Fibroblast of villous mesenchyme (primary cell): ENCODE results near the gene BMP2. TPM values are rescaled to one million over a fixed set of nuclear protein-coding genes. Genes with fewer than 3 reads are reported as not detected.

Experiments
- DNase-seq: peaks from one replicate; pipeline ENCODE4 v3.0.0-alpha.2; 2010; ENCODE audit warnings: low read depth
- H3K4me3 ChIP-seq: 2 replicates; pipeline ENCODE4 v1.5.1; 2011; ENCODE audit warnings: low read depth, mild to moderate bottlenecking, low read length
- total RNA-seq: library from RNA; depleted of rRNA; stranded (reverse); fragments of >200 nt; gene quantifications from 2 replicates; pipeline ENCODE4 v1.2.3, GENCODE V29; 2012
- TF ChIP-seq, protein P1 (sequence below): IDR thresholded peaks from 2 replicates; pipeline ENCODE4 v1.5.1; 2012; ENCODE audit warnings: low read depth, mild to moderate bottlenecking, low read length; ENCODE audit not compliant: insufficient read depth

BMP2 gene
- total RNA-seq, 1 donor = 4.3 TPM

DNA sequence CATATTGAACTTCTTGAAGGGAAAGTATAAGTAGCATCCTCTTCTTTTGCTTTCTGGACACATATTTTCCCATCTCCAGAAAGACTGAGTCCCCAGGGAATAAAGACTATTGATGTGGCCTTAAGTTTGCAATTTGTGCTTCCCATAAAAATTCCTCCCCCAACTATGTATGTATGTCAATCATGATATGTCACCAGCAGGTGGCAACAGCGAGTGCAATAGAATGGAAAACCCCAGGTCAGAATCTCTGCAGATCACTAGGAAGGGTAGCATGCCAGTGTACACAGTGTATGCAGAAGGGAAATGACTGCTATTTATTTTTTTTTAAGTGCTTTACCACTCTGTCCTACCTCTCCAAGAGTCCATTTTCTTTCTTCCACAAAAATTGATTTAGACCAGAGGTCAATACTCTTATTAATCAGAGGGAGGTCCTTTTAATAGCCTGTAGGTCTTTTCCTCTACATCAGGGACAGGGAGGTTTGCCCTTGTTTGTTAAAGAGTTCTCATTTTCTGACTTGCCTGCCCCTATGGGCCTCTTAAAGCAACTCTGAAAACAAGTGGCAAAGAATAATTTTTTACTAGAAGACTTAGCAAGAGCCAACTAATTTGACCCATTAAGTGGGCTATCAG lies 61.4 kb downstream of the BMP2 start:
- TF ChIP-seq, protein P1, sequence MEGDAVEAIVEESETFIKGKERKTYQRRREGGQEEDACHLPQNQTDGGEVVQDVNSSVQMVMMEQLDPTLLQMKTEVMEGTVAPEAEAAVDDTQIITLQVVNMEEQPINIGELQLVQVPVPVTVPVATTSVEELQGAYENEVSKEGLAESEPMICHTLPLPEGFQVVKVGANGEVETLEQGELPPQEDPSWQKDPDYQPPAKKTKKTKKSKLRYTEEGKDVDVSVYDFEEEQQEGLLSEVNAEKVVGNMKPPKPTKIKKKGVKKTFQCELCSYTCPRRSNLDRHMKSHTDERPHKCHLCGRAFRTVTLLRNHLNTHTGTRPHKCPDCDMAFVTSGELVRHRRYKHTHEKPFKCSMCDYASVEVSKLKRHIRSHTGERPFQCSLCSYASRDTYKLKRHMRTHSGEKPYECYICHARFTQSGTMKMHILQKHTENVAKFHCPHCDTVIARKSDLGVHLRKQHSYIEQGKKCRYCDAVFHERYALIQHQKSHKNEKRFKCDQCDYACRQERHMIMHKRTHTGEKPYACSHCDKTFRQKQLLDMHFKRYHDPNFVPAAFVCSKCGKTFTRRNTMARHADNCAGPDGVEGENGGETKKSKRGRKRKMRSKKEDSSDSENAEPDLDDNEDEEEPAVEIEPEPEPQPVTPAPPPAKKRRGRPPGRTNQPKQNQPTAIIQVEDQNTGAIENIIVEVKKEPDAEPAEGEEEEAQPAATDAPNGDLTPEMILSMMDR = peak; percentile 74
- H3K4me3 ChIP-seq = no peak overlapping the region
- peak; percentile 59 for DNase-seq

DNA sequence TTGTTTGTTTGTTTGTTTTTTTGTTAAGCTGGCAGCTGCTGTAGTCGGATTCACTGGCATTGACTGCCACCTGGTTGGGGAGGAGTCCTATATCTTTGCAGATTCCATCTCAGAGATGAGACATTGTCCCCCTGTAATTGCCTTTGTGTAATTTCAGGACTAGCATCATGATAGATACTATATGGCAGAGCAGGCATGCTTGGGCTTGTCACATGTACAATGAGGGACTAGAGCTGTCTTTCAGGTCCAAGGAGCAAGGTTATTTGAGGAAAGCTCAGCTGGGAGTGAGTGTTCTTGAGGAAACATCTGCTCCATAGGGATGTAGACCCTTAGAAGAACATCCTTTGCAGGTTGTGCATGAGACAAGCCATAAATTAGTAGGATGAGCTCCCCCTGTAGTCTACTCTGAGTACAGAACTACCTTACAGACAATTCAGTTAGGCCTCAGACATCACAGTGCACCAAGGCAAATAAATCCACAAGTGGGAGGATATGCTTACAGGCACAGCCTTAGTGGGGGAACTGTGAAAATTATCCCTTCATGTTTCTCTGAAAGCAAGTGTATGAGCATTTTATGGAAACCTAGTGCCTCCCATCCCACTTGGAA lies 62.1 kb downstream of the BMP2 start:
- H3K4me3 ChIP-seq = no peak overlapping the region
- peak; percentile 3 for DNase-seq
- TF ChIP-seq, protein P1 = peak; percentile 42
